ENCODE results near the gene PRSS2.
"Not testable (repeated sequence)": the region's sequence is repeated elsewhere in the genome, so short reads cannot be mapped to it uniquely, and the experiment has no call there.

The PRSS2 gene

DNA sequence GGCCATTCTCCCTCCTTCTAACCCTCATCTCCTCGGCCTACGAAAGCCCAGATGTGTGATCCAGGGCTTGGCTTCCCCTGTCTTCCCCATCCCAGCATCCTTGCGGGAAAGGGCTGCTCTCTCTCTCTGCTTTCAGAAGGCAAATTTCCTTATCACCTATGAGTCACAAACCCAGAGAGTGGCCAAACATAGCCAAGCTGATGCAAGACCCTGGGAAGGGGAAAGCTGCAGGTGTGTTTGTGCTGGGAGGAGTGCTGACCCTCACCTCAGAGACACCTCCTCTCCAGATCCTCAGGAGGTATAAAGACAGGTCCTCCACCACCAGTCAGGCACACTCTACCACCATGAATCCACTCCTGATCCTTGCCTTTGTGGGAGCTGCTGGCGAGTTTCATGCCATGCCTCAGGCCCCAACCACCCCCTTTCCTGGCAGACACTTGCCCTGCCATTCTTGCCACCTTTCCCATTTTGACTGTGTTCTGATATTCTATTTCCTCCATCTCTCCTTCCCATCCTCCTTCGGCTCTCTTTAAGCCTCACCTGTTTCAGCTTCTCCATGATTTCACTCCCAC is 10.6 kb upstream of the PRSS2 start:
- no peak for DNase-seq

DNA sequence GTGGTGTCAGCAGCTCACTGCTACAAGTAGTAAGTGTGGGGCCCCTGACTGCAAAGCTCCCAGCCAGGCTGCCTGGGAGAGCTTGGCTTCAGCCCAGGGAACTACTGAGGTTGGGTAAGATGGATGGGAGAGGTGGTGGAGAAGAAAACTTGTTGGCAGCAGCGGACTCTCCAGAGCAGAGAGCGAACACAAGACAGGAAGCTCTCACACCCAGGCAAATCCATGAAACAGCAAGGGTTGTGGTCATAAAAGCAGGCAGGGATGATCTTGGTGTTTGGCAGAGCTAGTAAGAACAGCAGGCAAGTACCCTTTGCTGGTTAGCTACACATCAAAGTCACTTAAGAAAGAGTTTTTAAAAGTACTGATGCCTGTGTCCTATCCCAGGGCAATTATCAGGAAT is 9.2 kb upstream of the PRSS2 start:
- not testable (repeated sequence) for DNase-seq

DNA sequence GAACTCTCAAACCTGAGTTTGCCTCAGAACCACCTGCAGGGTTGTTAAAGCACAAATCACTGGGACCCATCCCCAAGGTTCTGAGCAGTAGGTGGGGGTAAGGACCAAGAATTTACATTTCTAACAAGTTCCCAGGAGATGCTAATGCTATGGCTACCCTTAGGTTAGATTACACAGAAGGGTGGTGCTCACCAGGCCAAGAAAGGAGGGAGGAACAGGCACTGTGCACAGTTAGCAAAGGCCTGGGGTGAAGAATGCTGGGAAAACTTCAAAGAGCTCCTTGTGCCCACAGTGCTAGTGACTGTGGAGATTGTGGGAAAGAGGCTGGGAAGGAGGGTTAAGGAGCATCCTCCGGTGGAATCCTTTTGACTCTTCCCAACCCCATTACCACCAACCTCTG is 8.7 kb upstream of the PRSS2 start:
- DNase-seq, result no peak

DNA sequence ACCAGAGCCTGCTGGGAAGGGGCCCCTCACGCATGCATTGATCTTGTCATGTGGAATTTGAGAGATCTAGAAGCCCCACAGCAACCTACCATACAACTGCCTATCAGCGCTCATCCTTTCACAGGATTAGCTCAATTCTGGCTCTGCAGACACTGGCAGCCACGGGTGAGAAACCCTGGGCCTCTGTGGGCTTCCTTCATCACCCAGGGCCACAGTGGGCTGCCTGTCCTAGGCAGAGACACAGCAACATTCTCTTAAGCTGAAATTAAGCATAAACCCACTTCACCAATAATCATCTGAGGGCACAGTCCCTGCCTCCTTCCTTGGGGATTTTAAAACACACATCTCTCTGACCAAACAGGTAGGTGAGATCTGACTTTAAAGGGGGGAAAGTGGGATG is 3.3 kb upstream of the PRSS2 start:
- no peak for DNase-seq

DNA sequence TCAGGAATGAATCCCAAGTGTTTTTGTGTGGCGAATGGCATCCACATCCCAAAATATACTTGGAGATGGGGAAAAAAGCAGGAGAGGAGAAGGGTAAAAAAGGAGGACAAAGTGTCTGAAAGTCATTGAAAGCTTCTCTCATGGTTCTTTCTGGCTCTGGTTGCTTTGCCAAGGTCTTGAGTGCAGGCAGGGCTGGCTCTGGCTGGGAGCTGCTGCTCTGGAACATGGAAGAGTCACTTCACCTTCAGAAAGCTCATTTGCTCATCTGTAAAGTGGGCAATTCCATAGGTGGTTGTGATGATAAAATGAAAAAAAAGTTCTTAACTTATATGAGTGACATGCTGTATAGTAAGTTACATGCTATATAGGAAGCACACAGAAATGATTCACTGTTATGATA is 2.9 kb upstream of the PRSS2 start:
- DNase-seq, result no peak

DNA sequence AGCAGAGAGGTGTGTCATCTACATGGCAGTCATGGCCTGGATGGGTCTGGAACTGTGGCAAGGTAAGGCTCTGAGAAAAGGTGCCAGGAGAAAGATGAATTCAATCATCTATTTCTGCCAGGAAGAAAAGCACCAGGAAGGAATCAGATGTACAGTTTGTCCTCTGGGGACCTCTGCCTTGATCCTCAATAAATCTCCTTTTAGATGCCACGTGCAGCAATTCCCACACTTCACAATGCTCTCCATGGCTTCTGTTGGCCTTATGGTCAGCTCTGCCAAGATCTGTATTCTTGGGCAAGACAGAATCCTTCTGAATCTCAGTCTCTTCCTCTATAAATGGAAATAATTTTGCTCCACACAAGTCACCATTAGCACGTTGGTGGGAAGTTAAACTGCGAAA is 1.9 kb upstream of the PRSS2 start:
- DNase-seq, result not testable (repeated sequence)

DNA sequence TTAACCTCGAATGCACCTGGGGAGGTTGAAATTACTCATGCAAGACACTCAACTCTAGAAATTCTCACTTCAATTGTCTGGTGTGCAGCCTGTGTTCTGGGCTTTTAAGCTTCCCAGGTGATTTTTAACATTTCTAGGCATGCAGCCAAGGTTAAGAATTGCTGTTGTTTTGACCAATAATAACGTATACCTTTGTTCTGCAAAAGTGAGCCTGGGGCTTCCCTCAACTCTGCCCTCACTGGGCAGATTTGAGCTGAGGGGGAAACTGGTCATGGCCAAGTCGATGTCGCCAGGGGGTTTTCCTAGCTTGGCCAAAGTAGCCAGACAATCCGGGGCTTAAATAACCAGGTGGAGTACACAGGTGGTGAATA is 568 bp downstream of the PRSS2 start:
- no peak for DNase-seq

DNA sequence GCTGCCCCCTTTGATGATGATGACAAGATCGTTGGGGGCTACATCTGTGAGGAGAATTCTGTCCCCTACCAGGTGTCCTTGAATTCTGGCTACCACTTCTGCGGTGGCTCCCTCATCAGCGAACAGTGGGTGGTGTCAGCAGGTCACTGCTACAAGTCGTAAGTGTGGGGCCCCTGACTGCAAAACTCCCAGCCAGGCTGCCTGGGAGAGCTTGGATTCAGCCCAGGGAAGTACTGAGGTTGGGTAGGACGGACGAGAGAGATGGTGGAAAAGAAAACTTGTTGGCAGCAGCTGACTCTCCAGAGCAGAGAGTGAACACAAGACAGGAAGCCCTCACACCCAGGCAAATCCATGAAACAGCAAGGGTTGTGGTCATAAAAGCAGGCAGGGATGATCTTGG is 1.3 kb downstream of the PRSS2 start:
- DNase-seq, result no peak

DNA sequence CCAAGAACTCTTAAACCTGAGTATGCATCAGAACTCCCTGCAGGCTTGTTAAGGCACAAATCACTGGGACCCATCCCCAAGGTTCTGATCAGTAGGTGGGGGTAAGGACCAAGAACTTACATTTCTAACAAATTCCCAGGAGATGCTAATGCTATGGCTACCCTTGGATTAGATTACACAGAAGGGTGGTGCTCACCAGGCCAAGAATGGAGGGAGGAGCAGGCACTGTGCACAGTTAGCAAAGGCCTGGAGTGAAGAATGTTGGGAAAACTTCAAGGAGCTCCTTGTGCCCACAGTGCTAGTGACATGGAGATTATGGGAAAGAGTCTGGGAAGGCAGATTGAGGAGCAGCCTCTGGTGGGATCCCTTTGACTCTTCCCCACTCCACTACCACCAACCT is 1.9 kb downstream of the PRSS2 start:
- no peak for DNase-seq

DNA sequence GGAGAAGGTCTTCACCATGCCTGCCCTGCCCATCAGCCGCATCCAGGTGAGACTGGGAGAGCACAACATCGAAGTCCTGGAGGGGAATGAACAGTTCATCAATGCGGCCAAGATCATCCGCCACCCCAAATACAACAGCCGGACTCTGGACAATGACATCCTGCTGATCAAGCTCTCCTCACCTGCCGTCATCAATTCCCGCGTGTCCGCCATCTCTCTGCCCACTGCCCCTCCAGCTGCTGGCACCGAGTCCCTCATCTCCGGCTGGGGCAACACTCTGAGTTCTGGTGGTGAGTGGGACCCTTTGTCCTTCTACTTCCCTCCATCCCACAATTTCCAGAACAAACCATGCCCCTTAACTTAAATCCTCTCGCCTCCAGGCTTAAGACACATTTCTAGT is 2.5 kb downstream of the PRSS2 start:
- DNase-seq, result no peak

DNA sequence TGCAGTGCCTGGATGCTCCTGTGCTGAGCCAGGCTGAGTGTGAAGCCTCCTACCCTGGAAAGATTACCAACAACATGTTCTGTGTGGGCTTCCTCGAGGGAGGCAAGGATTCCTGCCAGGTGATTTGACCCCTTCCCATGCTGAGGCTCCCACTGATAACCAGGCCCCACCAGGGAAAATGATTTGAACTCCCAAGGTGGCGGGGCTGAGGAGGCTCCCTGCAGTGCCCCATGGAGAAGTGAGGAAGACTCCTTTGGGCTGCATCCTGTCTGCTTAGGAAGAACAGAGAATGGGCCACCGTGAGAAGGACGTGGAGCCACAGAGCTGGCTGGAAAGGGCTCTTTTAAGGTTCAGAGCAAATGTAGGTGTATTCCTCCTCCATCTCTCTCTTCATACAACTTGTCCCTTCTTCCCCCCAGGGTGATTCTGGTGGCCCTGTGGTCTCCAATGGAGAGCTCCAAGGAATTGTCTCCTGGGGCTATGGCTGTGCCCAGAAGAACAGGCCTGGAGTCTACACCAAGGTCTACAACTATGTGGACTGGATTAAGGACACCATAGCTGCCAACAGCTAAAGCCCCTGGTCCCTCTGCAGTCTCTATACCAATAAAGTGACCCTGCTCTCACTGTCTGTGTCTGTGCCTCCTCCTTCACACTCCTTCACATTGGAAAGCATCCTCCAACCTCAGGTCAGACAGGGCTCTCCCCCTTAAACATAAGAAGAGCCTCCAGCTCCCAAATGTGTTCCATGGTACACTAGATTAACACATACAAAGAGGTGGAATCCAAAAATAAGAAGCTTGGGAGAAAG is 3.4 kb downstream of the PRSS2 start:
- DNase-seq, result no peak

DNA sequence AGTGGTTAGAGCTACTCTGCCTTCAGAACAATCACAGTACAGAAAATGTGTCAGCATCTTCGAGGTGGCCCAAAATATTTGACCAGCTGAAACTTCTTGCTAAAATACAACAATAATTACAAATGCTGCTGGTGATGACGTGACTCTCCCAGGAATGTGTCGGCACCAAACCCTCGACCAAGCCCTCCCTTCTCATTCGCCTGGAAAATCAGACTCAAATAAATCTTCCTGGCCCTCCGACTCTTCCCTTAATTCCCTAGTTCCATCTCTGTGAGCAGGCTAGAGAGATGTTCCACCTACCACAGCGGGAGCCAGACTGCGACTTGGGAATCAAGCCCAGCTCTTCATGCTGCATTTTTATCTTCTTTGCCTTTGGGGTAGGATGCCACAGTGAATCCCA is 4.1 kb downstream of the PRSS2 start:
- no peak for DNase-seq

DNA sequence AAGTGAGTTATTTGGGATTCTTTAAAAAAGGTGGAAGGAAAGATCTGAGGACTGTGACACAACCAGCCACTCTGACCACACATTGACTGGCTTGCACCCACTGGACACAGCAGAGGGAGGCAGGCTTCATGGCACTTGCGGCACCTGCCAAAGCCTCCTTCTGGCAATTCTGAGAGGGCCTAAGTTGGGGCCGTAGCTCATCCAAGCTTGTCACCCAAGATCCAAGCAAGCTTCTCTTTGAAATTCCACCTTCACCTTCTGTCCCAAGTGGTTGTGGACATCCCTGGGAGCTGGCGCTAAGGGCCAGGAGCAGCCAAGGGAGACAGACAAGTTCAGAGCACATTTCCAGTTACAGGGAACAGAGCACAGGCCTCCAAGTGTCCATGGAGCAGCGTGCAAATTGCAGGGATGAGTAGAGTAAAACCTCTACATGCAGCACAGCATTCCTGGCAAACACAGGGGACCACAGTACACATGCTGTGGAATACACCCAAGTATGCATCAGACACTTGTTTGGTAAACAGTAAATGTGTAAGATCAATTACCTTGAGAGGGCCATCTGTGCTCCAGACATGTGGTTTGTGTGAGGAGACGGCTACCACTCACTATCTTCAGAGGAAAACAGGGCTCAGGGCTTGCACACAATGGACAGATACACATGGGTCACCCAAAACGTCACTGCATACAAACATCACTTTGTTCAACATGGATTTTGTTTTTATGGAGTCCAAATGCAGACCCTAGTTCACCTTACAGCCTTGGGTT is 4.8 kb downstream of the PRSS2 start:
- DNase-seq, result not testable (repeated sequence)

DNA sequence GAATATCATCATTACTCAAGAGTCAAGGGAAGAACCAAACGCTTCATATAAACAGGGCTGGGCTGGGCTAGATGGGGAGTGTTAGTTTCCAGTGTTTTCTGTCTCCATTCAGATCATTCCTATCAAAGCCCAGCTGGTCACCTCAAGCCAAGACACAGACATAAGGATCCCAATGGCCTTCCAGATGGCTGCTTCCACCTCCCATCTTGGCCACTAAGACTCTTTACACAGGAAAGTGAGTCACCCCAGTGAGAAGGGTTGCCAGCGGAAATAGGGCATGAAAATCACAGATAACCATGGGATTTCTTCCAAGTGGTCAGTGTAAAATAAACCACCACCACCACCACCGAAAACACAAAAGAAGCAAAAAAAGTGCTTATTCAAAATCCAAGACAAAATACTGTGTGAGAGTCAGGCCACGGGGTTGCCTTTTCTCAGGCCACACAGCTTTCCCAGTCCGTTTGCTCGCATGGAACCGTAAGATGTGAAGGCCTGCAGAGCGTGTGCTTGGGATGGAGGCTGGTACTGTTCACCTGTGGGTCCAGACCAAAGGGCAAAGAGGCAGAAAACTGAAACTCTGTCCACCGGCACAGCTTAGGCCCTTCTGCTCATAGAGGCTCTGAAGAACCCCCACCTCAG is 5.6 kb downstream of the PRSS2 start:
- no peak for DNase-seq

DNA sequence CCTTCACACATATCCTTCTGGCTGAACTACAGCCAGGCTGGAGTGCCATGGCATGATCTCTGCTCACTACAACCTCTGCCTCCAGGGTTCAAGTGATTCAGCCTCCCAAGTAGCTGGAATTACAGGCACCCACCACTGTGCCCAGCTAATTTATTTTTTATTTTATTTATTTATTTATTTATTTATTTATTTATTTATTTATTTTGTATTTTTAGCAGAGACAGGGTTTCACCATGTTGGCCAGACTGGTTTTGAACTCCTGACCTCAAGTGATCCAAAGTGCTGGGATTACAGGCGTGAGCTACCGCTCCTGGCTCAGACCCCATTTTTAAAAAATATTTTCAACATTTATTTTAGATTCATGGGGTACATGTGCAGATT is 6.1 kb downstream of the PRSS2 start:
- not testable (repeated sequence) for DNase-seq

DNA sequence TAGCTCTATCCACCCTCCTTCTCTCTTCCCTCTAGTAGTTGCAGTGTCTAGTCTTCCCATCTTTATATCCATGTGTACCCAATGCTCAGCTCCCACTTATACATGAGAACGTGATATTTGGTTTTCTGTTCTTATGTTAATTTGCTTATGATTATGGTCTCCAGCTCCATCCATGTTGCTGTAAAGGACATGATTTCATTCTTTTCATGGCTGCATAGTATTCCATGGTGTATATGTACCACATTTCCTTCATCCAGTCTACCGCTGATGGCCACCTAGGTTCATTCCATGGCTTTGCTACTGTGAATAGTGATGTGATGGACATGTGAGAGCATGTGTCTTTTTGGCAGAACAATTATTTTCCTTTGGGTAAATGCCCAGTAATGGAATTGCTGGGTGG is 6.5 kb downstream of the PRSS2 start:
- DNase-seq, result no peak

DNA sequence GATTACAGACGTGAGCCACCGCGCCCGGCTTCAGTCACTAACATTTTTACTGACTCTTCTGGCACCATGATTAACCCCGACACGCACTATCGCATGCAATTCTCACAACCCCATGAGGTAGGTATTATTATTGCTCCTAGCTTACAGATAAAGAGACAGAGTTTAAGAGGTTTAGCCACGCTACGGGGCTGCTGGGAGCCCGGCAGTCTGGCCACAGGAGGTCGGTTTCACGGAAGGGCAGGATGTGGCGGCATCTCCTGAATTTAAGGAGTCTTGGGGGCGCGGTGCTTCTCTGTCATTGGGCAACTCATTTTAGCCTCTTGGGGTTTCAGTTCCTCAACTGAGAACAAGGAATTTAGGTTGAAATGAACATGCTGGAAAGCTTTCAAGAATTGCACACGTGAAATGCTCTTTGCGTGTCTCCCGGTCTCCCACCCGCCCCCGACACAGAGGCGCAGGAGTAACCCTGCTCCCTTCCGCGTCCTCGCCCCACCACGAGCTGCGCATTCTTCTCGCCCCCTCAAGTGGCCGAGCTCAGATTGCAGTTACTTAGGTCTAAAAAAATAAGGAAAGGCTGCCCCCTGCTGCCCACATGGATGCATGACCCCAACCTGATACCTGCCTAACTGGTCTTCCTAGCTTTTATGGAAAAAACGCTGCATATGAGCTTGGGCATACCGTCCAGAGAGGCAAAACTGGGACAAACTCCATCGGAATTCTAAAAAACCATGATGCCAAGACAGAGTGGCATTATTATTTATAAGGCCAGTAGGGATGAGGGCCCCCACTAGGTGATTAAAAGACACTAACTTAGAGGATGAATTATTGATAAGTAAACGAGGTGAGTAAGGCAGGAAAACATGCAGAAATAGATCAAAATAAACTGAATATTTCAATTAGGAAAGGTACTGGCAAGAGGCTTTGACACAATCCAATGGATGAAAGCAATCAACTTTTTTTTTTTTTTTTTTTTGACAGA is 12.4 kb downstream of the PRSS2 start:
- DNase-seq, result peak; percentile 87 to 90

DNA sequence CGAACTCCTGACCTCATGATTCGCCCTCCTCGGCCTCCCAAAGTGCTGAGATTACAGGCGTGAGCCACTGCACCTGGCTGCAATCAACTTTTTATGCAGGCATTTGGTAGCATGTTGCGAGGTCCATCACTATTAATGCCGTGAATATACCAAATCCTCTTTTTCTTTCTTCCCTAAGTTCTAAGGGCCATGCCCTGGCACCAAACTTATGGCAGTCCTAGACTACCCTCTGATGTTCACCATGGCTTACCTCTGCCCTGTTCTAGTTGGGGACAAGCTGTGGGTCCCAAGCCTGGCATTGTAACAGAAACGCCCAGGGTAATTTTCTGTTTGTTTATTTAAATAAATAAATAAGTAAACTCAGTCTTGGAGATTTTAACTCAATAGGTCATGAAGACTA is 13.3 kb downstream of the PRSS2 start:
- no peak for DNase-seq

DNA sequence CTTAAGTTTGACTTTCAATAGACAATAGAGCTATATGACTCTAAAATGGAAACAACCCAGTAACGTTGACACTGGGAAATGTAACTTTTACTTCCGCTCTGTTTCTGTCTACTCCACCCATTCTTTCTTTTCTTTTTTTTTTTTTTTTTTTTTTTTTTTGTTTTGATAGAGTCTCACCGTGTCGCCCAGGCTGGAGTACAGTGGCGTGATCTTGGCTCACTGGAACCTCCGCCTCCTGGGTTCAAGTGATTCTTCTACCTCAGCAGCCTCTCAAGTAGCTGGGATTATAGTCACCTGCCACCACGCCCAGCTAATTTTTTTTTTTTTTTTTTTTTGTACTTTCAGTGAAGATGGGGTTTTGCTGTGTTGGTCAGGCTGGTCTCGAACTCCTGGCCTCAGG is 13.9 kb downstream of the PRSS2 start:
- DNase-seq, result no peak

DNA sequence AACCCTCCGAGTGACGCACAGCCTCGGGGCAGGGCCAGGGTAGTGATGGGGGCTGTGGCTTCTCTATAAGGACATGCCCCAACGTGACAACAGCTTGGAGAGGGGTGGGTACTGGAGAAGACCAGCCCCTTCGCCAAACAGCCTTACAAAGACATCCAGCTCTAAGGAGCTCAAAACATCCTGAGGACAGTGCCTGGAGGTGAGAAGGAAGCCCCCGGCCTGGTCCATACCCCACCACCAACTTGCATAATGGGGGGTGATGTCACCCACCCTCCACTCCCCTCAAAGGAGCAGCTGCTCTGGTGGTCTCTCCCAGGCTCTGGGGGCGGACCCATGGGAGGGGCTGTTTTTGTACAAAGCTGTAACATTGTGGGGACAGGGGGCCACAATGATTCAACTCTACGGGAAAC is 15.1 kb downstream of the PRSS2 start:
- DNase-seq, result no peak

DNA sequence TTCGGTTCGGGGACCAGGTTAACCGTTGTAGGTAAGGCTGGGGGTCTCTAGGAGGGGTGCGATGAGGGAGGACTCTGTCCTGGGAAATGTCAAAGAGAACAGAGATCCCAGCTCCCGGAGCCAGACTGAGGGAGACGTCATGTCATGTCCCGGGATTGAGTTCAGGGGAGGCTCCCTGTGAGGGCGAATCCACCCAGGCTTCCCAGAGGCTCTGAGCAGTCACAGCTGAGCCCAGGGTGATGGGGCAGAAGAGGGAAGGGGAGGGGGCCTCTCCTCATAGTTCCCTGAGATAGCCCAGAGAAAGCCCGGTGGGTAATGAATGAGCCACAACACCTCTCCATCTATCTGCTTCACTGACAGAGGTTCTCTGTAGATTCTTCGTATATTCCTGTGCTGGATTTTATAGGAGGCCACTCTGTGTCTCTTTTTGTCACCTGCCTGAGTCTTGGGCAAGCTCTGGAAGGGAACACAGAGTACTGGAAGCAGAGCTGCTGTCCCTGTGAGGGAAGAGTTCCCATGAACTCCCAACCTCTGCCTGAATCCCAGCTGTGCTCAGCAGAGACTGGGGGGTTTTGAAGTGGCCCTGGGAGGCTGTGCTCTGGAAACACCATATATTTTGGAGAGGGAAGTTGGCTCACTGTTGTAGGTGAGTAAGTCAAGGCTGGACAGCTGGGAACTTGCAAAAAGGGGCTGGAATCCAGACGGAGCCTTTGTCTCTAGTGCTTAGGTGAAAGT is 16.4 kb downstream of the PRSS2 start:
- DNase-seq, result no peak

DNA sequence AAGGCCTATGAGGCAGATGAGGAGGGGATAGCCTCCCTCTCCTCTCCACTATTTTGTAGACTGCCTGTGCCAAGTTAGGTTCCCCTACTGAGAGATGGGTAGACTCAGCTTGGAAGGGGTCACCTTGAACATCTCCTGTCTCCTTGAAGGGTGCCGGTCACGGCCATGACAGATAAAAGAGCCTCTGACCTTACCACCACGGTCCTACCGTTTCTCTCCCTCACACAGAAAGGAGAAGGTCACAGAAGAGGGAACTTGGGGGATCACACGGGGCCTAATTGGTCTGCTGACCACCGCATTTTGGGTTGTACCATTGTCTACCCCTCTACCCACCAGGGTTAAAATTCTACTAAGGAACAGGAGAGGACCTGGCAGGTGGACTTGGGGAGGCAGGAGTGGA is 17.0 kb downstream of the PRSS2 start:
- DNase-seq, result no peak
